ENCODE data around the gene LCA5L. TPM values are rescaled to one million over a fixed set of nuclear protein-coding genes. Genes with fewer than 3 reads are reported as not detected.

The LCA5L gene
- polyA plus RNA-seq (2011; rRNA removed) (2.1 and 2.8 TPM in 2 replicates), polyA plus RNA-seq (2017; fragmentation: RNase III; extraction: RNeasy Plus Mini Kit Qiagen cat#74134 plus additional on column Dnase treatment) (0.90 to 1.1 TPM (median 0.99 TPM) in 3 replicates), polyA minus RNA-seq (2011; rRNA and poly(A)+ RNA removed) (0.41 and 0.58 TPM in 2 replicates)
- 0.38 and 0.40 TPM in 2 replicates for polyA plus RNA-seq (2012; cell fraction: cytosol; rRNA removed)
- 0.30 and 0.71 TPM in 2 replicates for polyA plus RNA-seq (2012; cell fraction: nucleus; rRNA removed)

DNA sequence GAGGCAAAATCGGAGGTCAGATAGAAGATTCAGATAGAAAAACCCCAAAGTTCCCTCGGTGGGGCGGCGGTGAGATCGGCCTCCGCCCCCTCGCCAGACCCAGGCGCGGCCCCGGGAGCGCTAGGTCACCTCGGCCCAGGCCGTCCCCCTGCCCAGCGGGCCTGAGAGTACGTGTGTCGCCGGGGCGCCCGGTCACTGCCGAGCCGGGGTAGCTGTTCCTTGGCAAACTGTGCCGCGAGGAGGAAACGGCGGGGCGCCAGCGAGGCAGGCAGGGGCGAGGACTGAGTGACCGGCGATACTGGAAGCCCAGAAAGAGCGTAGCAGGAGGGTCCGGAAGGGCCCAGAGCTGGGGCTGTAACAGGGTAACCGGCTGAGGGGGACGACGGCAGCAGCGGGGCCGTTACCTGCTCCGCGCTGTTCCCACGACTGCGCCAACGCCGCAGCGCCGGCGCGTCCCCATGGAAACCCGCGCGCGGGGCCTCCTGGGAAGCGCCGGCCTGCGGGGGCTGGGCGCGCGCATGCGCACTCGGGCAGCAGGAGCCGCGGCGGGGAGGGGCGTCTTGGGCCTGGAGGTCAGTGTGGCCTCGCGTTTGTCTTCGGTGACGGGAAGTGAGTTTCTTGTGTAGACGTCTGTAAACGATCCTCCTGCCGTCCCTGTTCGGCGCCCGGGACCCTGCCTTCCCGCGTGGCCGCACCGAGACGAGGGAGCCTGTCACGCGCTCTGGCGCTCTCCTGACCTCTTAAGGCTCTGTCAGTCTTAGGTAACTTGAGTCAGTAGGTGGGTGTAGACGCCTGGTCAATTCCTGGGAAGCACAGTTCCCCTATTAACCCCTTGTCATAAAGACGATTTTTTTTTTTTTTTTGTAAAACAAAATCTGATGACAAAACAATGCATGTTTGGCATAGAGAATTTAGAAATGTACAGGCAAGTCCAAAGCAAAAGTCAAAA, at the start of gene LCA5L:
Gene LCA5L (minus strand): TSS at position 458 of the 949 bp plus-strand sequence. CDS start 17,285 bp downstream, outside the sequence.
- 2% methylated on average over 26 of the region's 83 CpGs for WGBS (ENCODE audit: missing lambda C conversion rate)
- ChIA-PET POLR2A (no interaction called here), CTCF (no interaction called here)
- H3K9me3 ChIP-seq, result no peaks in the 10 kb centered on the region
- TF ChIP-seq CEBPB (IDR thresholded peaks at IDR 0.05) (no peak), SMC3 (IDR thresholded peaks at IDR 0.05) (no peak), POLR2A (IDR thresholded peaks at IDR 0.05; ENCODE audit: low read length) (peak; percentile 86), JUN (IDR thresholded peaks at IDR 0.05) (peak in 1 of 2 experiments; percentile 62; a peak in 2 of 5 replicates), MAFK (IDR thresholded peaks at IDR 0.05; ENCODE audit: partially characterized antibody) (no peak), CHD4 (IDR thresholded peaks at IDR 0.05; ENCODE audit: borderline replicate concordance) (no peak), GATA3 (IDR thresholded peaks at IDR 0.05; ENCODE audit: borderline replicate concordance) (no peak), NPAS2 (CRISPR knock-in tag; IDR thresholded peaks at IDR 0.05; ENCODE audit: borderline replicate concordance) (no peak), JUNB (IDR thresholded peaks at IDR 0.05) (no peak), FOSB (CRISPR knock-in tag; IDR thresholded peaks at IDR 0.05) (no peak), RNF2 (IDR thresholded peaks at IDR 0.05; ENCODE audit: borderline replicate concordance, low read depth) (no peak)
- TF ChIP-seq, protein P1, sequence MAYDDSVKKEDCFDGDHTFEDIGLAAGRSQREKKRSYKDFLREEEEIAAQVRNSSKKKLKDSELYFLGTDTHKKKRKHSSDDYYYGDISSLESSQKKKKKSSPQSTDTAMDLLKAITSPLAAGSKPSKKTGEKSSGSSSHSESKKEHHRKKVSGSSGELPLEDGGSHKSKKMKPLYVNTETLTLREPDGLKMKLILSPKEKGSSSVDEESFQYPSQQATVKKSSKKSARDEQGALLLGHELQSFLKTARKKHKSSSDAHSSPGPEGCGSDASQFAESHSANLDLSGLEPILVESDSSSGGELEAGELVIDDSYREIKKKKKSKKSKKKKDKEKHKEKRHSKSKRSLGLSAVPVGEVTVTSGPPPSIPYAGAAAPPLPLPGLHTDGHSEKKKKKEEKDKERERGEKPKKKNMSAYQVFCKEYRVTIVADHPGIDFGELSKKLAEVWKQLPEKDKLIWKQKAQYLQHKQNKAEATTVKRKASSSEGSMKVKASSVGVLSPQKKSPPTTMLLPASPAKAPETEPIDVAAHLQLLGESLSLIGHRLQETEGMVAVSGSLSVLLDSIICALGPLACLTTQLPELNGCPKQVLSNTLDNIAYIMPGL (CRISPR knock-in tag; IDR thresholded peaks at IDR 0.05; ENCODE audit: borderline replicate concordance), result no peak
- TF ChIP-seq, protein P2, sequence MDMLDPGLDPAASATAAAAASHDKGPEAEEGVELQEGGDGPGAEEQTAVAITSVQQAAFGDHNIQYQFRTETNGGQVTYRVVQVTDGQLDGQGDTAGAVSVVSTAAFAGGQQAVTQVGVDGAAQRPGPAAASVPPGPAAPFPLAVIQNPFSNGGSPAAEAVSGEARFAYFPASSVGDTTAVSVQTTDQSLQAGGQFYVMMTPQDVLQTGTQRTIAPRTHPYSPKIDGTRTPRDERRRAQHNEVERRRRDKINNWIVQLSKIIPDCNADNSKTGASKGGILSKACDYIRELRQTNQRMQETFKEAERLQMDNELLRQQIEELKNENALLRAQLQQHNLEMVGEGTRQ (IDR thresholded peaks at IDR 0.05), result peak; percentile 28; the same call in 1 of the 2 replicates
- TF ChIP-seq, protein P3, sequence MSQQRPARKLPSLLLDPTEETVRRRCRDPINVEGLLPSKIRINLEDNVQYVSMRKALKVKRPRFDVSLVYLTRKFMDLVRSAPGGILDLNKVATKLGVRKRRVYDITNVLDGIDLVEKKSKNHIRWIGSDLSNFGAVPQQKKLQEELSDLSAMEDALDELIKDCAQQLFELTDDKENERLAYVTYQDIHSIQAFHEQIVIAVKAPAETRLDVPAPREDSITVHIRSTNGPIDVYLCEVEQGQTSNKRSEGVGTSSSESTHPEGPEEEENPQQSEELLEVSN (IDR thresholded peaks at IDR 0.05; ENCODE audit: borderline replicate concordance, low read depth), result peak; percentile 44; the same call in 1 of the 2 replicates
- TF ChIP-seq, protein P4, sequence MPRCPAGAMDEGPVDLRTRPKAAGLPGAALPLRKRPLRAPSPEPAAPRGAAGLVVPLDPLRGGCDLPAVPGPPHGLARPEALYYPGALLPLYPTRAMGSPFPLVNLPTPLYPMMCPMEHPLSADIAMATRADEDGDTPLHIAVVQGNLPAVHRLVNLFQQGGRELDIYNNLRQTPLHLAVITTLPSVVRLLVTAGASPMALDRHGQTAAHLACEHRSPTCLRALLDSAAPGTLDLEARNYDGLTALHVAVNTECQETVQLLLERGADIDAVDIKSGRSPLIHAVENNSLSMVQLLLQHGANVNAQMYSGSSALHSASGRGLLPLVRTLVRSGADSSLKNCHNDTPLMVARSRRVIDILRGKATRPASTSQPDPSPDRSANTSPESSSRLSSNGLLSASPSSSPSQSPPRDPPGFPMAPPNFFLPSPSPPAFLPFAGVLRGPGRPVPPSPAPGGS (IDR thresholded peaks at IDR 0.05), result 0 out of 3 replicates have a peak, but pooled peaks have one; percentile 43
- TF ChIP-seq, protein P5, sequence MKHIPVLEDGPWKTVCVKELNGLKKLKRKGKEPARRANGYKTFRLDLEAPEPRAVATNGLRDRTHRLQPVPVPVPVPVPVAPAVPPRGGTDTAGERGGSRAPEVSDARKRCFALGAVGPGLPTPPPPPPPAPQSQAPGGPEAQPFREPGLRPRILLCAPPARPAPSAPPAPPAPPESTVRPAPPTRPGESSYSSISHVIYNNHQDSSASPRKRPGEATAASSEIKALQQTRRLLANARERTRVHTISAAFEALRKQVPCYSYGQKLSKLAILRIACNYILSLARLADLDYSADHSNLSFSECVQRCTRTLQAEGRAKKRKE (CRISPR knock-in tag; IDR thresholded peaks at IDR 0.05; ENCODE audit: low read depth), result no peak
- TF ChIP-seq, protein P6, sequence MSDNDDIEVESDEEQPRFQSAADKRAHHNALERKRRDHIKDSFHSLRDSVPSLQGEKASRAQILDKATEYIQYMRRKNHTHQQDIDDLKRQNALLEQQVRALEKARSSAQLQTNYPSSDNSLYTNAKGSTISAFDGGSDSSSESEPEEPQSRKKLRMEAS (IDR thresholded peaks at IDR 0.05), result peak; percentile 59; the same call in 1 of the 2 replicates
- H3K4me3 ChIP-seq, result peak within 1 kb of the TSS; percentile 89
- H3K27ac ChIP-seq, result peak within 1 kb of the TSS; percentile 93 to 94
- ATAC-seq (peak; percentile 91 to 95), DNase-seq (ENCODE audit: low read depth in 1 of 2, low spot score in 1 of 2) (peak; percentile 70 to 92), FAIRE-seq (no peak)
- peak within 1 kb of the TSS; percentile 96 for H3K4me2 ChIP-seq
- H3K4me1 ChIP-seq, result 0 out of 3 replicates have a peak, but pooled peaks cover 9% of the 10 kb centered on the region

DNA sequence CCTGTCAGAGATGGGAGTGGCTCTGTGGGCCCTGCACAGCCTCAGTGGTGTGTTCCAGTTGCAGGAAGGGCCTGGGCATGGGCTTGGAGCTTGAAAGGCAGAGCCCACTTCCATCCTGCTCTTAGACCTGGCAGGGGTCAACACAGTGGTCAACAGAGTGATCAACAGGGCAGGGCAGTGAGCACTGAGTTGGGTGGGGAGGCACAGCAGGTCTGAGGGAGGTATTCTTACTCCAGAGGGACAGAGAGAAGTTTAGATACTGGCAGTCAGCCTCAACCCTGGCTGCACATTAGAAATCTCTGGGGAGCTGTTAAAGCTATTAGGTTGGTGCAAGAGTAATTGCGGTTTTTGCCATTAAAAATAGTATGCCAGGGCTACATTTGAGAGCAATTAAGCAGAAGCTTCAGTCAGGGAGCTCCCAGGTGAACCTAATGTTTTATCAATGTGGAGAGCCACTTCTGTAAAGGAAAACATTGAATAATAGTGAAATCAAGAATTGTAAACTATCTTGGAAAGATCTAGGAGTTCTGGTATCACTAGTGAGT, 43.9 kb upstream of the LCA5L start:
- no peak overlapping the region for H3K4me3 ChIP-seq
- no peak for FAIRE-seq
- no peaks in the 10 kb centered on the region for H3K9me3 ChIP-seq
- no peaks in the 10 kb centered on the region for H3K4me1 ChIP-seq
- DNase-seq (ENCODE audit: low read depth in 1 of 2, low spot score in 1 of 2), result no peak
- CTCF ChIA-PET, result no interaction called here
- H3K27ac ChIP-seq, result no peak overlapping the region
- TF ChIP-seq CBX8 (IDR thresholded peaks at IDR 0.05) (no peak), ZC3H11A (IDR thresholded peaks at IDR 0.05) (no peak), MYC (IDR thresholded peaks at IDR 0.05; ENCODE audit: borderline replicate concordance, low read length) (no peak)
- TF ChIP-seq, protein P3 (IDR thresholded peaks at IDR 0.05; ENCODE audit: borderline replicate concordance, low read depth), result no peak
- no peak for ATAC-seq
- 25% methylated on average over 1 of the region's 1 CpG for WGBS (ENCODE audit: missing lambda C conversion rate)
- POLR2A ChIA-PET, result no interaction called here
- no peak overlapping the region for H3K4me2 ChIP-seq

All from A549 (cell line).